ENCODE data around the gene UNC119. TPM values are rescaled to one million over a fixed set of nuclear protein-coding genes. Genes with fewer than 3 reads are reported as not detected.
"Not testable (repeated sequence)": the region's sequence is repeated elsewhere in the genome, so short reads cannot be mapped to it uniquely, and the experiment has no call there.

Gene UNC119
- total RNA-seq, 1 donor from 2014 or later, result 21.9 TPM

DNA sequence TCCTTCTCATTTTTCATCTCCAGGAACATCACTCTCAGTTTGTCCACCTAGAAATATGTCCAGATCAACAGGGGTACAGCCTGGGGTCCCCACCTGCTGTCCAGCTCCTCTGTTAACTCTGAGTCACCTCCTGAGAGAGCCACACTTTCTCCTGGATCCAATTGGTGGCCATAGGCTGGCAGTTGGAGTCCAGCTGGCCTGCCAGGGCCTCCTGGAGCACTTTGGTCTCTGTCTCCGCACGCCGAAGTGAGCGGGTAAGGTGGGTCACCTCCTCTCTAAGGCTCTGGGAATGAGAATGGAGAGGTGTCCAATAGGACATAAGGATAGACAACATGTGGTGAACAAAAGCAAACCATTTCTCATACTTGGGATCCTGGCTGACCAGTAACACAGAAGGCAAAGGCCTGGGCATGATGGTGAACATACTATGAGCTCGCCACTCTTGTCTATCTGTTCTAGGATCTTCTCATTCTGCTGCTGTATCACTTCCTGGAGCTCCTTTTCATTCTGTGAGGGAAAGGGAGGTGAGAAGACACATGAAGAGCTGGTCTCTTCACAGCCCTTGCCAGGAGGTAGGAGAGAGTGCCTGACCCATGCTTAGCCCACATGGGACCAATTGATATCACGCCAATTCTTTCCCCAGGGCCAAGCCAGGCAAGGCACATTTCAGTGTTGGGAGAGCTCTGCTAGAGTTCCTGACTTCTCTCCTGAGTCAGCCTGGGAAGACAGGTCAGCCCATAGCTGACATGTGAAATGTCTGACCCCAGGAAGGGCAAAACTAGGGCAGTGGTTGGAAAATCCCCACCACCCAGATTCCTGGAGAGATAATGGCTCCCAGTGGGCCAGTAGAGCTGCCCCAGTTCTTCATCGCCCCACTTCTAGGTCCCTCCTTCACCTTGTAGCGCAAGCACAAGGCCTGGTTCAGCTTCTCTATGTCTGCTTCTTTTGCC lies 26.1 kb upstream of the UNC119 start:
- Histone ChIP-seq H3K4me3 (ENCODE audit: low read depth, low read length) (no peak overlapping the region), H3K36me3 (ENCODE audit: control insufficient read depth, insufficient read depth, low read length) (peaks cover 14% of the 10 kb centered on the region), H3K27me3 (ENCODE audit: control insufficient read depth, insufficient read depth, low read length) (no peaks in the 10 kb centered on the region)
- TF ChIP-seq, protein P1, sequence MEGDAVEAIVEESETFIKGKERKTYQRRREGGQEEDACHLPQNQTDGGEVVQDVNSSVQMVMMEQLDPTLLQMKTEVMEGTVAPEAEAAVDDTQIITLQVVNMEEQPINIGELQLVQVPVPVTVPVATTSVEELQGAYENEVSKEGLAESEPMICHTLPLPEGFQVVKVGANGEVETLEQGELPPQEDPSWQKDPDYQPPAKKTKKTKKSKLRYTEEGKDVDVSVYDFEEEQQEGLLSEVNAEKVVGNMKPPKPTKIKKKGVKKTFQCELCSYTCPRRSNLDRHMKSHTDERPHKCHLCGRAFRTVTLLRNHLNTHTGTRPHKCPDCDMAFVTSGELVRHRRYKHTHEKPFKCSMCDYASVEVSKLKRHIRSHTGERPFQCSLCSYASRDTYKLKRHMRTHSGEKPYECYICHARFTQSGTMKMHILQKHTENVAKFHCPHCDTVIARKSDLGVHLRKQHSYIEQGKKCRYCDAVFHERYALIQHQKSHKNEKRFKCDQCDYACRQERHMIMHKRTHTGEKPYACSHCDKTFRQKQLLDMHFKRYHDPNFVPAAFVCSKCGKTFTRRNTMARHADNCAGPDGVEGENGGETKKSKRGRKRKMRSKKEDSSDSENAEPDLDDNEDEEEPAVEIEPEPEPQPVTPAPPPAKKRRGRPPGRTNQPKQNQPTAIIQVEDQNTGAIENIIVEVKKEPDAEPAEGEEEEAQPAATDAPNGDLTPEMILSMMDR (IDR thresholded peaks at IDR 0.05; ENCODE audit: insufficient read depth, low read length, severe bottlenecking), result no peak
- no peak for DNase-seq (ENCODE audit: low read depth)
- no peak for FAIRE-seq

DNA sequence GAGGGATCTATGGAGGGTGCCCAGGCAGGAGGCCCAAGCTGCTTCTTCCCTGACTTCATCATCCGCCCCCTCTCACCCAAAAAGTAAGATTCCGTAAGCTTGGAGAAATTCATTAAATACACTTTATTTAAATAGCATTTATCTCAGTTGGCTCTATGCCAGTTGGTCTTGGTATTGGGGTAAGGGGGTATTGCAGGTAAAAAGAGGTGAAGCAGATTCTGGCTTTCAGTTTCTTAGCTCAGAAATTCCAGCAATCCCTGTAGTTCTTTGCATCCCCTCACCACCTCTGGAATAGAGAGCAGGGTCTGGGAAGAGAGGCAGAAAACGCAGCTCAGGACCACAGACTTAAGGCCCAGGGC lies 25.0 kb upstream of the UNC119 start:
- no peak overlapping the region for H3K4me3 ChIP-seq (ENCODE audit: low read depth, low read length)
- no peak for FAIRE-seq

DNA sequence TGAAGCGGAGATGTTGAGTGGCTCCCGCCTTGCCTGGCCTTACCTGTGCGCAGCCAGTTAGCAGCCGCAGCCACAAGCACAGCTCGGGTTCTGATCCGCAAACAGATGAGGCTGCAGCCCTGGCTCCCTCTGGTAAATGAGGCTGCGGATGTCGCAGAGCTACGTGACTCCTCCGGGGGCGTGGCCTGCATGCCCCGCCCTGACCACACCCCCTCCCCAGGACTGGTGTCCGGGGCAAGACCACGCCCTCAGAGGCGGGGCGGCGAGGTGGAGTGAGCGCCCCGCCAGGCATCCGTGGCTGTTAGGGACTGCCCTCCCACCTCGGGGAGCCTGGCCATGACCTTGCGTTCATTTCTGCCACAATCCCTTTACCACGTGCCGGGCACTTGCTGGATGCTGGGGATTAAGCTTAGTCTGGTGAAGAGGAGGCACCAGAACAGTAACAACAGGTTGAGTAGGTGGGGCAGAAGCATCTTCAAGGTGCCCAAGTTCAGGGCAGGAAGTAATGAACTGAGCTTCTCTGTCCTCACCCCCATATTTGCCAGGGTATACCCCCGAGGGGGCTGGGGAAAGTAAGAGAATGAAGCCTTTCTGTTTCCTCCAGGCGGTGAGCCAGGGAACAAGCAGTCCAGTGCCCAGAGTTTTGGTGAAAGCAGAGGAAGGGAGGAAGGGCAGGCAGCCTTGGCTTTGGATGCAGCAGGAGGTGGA lies 24.5 kb upstream of the UNC119 start, which contains the start of gene ALDOC:
ALDOC (minus strand) TSS at position 138 of the 708 bp plus-strand sequence. CDS start 1,363 bp downstream, outside the sequence.
- no peak for FAIRE-seq
- TF ChIP-seq, protein P1 (IDR thresholded peaks at IDR 0.05; ENCODE audit: insufficient read depth, low read length, severe bottlenecking), result no peak

More for the DNA sequence above, 25.0 kb upstream of the UNC119 start:
- Histone ChIP-seq H3K27me3 (ENCODE audit: control insufficient read depth, insufficient read depth, low read length) (no peaks in the 10 kb centered on the region), H3K36me3 (ENCODE audit: control insufficient read depth, insufficient read depth, low read length) (peaks cover 10% of the 10 kb centered on the region)
- TF ChIP-seq, protein P1 (IDR thresholded peaks at IDR 0.05; ENCODE audit: insufficient read depth, low read length, severe bottlenecking), result no peak
- no peak for DNase-seq (ENCODE audit: low read depth)

DNA sequence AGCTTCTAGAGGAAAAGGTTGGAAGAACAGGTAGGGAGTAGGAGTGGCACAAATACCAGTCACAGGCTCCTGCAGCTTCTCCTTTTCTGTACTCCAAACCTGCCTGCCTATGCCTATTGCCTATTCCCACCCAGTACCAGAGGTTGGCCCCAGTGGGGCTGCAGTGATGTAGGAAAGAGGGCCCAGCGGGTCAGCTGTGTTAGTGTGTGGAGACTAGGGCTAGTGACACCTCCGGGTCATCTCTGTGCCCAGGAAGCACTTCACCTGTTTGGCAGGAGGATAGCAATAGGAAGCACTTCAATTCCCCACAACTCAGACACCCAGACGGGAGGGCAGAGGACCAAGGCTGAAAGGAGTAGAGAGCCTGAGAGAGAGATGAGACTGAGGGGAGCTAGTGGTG lies 23.6 kb upstream of the UNC119 start:
- H3K27me3 ChIP-seq (ENCODE audit: control insufficient read depth, insufficient read depth, low read length); H3K4me3 ChIP-seq (ENCODE audit: low read depth, low read length); DNase-seq (ENCODE audit: low read depth); H3K36me3 ChIP-seq (ENCODE audit: control insufficient read depth, insufficient read depth, low read length): not testable (repeated sequence)
- peak; percentile 72 for FAIRE-seq

More for the DNA sequence above, 24.5 kb upstream of the UNC119 start, which contains the start of gene ALDOC:
- peaks cover 10% of the 10 kb centered on the region for H3K36me3 ChIP-seq (ENCODE audit: control insufficient read depth, insufficient read depth, low read length)
- peak within 1 kb of the TSS; percentile 33 for H3K4me3 ChIP-seq (ENCODE audit: low read depth, low read length)
- DNase-seq (ENCODE audit: low read depth), result peak; percentile 92
- no peaks in the 10 kb centered on the region for H3K27me3 ChIP-seq (ENCODE audit: control insufficient read depth, insufficient read depth, low read length)

DNA sequence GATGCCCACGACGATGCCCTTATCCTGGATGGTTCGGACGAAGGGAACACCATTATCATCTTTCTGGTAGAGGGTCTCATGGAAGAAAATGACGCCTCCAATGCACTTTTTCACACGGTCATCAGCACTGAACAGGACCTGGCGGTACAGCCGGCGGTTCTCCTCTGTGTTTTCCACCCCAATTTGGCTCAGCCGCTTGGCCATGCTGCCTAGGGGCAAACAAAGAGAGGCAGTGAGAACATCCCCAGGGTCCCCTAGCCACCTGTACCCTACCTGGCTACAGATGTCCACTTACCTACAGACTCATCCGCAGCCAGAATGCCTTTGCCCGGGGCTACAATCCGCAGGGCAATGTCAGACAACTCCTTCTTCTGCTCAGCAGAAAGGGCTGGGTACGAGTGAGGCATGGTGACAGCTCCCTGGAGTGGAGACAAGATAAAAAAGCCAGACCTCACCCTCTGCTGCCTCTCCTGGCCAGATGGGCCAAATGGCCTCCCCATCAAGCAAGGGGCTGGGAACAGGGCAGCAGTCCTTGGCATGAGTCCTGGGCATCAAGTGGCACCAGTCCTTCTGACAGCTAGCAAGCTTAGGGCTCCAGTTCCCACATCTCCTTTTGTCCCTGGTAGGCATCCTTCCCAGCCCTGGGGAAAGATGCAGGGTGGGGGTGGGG lies 22.8 kb upstream of the UNC119 start:
- no peak for DNase-seq (ENCODE audit: low read depth)
- H3K27me3 ChIP-seq (ENCODE audit: control insufficient read depth, insufficient read depth, low read length), result no peaks in the 10 kb centered on the region
- H3K4me3 ChIP-seq (ENCODE audit: low read depth, low read length), result no peak overlapping the region
- H3K36me3 ChIP-seq (ENCODE audit: control insufficient read depth, insufficient read depth, low read length), result peaks cover 10% of the 10 kb centered on the region
- TF ChIP-seq, protein P1 (IDR thresholded peaks at IDR 0.05; ENCODE audit: insufficient read depth, low read length, severe bottlenecking), result no peak
- no peak for FAIRE-seq

Measured in bronchial epithelial cell (primary cell).